ENCODE results near the gene CDKN2B.

The CDKN2B gene

DNA sequence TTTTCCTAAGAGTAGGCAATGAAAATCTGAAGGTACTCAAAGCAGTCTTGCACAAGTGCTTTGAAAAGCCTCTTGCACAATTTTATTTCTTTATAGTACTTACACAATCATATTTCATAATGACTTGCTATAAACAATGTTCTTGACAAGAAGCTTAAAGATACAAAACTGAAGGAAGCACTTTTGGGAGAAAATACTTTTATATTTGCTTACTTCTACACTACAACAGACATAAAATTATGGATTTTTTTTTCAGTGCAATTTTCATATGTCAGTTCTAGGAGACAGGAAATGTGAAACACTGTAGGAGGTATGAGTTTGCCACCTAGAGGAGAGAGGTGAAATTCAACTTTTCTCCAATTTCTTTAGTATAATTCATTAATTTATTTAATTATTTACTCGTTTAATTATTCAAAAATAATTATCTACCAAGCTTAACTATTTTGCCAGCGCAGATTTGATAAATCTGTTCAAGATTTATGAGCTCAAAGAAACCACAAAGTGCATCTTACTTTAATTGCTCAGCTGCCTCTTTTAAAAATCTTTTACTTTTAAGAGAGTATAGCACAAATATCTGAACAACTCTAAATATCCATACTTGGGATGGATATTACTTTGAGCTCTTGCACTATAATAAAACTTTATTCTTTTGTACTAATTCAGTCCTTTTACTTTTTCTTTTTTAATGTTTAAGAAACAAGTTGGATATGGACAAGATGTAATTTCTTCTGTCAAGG, 29.0 kb upstream of the CDKN2B start:
- no peak overlapping the region for H3K4me3 ChIP-seq (ENCODE audit: control insufficient read depth, low read depth, low read length)
- TF ChIP-seq, protein P1, sequence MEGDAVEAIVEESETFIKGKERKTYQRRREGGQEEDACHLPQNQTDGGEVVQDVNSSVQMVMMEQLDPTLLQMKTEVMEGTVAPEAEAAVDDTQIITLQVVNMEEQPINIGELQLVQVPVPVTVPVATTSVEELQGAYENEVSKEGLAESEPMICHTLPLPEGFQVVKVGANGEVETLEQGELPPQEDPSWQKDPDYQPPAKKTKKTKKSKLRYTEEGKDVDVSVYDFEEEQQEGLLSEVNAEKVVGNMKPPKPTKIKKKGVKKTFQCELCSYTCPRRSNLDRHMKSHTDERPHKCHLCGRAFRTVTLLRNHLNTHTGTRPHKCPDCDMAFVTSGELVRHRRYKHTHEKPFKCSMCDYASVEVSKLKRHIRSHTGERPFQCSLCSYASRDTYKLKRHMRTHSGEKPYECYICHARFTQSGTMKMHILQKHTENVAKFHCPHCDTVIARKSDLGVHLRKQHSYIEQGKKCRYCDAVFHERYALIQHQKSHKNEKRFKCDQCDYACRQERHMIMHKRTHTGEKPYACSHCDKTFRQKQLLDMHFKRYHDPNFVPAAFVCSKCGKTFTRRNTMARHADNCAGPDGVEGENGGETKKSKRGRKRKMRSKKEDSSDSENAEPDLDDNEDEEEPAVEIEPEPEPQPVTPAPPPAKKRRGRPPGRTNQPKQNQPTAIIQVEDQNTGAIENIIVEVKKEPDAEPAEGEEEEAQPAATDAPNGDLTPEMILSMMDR (conservative IDR thresholded peaks at IDR 0.05; ENCODE audit: control insufficient read depth, insufficient read depth, low read depth, low read length): peak; percentile 58
- peak; percentile 62 for DNase-seq (ENCODE audit: low read depth)

DNA sequence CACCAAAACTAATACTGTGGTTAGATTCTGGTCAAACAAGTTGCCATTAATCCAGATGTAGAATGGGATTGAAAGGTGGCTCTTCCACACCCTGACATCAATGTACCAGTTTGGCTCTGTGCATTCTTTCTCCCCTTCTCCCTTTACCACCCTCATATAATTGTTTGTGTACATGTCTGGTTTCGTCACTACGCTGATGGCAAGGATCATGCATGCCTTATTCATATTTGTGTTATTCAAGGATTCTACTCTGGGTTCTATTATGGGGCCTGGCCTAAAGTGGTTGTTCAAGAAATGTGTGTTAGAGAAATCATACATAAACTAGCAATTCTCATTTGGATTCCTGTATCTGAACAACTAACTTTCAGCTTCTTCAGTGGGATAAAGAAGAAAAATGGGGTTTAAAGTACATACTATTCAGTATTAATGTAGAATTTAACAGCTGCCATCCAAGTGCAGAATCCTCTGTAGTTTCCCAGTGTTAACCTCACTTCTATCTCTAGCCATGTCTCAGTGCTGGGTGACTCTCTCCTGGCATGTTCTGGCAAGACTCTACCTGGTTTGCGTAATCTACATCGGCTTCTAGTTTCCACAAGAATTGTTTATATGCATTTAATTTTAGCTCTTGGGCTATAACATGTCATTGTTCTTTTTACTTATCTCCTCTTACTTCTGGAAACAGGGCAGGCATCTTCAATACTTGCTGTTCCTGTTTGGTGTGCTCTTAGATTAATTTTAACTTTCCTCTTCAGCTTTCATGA, 27.9 kb upstream of the CDKN2B start:
- no peak overlapping the region for H3K4me3 ChIP-seq (ENCODE audit: control insufficient read depth, low read depth, low read length)
- TF ChIP-seq, protein P1 (conservative IDR thresholded peaks at IDR 0.05; ENCODE audit: control insufficient read depth, insufficient read depth, low read depth, low read length): no peak

GRCh38 chr9:22035591-22036011, 26.5 kb upstream of the CDKN2B start:
- no peak for DNase-seq (ENCODE audit: low read depth)
- no peak overlapping the region for H3K4me3 ChIP-seq (ENCODE audit: control insufficient read depth, low read depth, low read length)
- TF ChIP-seq, protein P1 (conservative IDR thresholded peaks at IDR 0.05; ENCODE audit: control insufficient read depth, insufficient read depth, low read depth, low read length): no peak

More for the DNA sequence above, 27.9 kb upstream of the CDKN2B start:
- DNase-seq (ENCODE audit: low read depth): peak; percentile 56

- TF ChIP-seq, protein P1 (conservative IDR thresholded peaks at IDR 0.05; ENCODE audit: control insufficient read depth, insufficient read depth, low read depth, low read length): no peak
- no peak for DNase-seq (ENCODE audit: low read depth)
- H3K4me3 ChIP-seq (ENCODE audit: control insufficient read depth, low read depth, low read length): no peak overlapping the region
These were observed 24.0 kb upstream of the CDKN2B start for GRCh38 chr9:22033012-22033630.

- TF ChIP-seq, protein P1 (conservative IDR thresholded peaks at IDR 0.05; ENCODE audit: control insufficient read depth, insufficient read depth, low read depth, low read length): no peak
These were observed 22.7 kb upstream of the CDKN2B start for GRCh38 chr9:22031655-22032411.

DNA sequence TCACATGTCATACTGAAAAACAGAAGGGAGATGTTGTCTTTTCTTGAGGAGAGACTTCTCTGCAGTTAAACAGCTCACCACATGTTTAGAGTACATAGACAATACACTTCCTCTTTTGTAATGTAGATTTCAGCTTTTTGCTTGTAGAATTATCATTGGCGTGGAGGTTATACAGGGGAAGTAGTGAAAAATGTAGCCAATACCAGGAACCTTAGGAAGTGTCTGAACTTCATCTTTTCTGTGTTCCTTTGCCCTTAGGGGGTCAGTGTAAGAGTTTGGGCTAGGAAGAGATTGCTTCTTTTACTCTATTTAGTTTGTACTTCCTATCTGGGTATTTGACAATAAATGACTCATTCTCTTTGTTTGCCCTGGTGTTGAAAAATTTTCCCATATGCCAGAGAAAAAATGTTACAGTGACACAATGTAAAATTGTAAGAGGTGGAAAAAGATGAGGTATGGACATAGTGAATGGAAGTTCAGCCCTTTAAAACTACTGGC, 21.0 kb upstream of the CDKN2B start:
- DNase-seq (ENCODE audit: low read depth): peak; percentile 74
- no peak overlapping the region for H3K4me3 ChIP-seq (ENCODE audit: control insufficient read depth, low read depth, low read length)
- TF ChIP-seq, protein P1 (conservative IDR thresholded peaks at IDR 0.05; ENCODE audit: control insufficient read depth, insufficient read depth, low read depth, low read length): no peak

More at GRCh38 chr9:22031655-22032411, 22.7 kb upstream of the CDKN2B start:
- no peak overlapping the region for H3K4me3 ChIP-seq (ENCODE audit: control insufficient read depth, low read depth, low read length)
- no peak for DNase-seq (ENCODE audit: low read depth)
